ENCODE measurements around the gene PLA2G12B. TPM values are rescaled to one million over a fixed set of nuclear protein-coding genes. Genes with fewer than 3 reads are reported as not detected.

The PLA2G12B gene
- total and polyA plus RNA-seq, 7 experiments from 2014 or later = not detected

DNA sequence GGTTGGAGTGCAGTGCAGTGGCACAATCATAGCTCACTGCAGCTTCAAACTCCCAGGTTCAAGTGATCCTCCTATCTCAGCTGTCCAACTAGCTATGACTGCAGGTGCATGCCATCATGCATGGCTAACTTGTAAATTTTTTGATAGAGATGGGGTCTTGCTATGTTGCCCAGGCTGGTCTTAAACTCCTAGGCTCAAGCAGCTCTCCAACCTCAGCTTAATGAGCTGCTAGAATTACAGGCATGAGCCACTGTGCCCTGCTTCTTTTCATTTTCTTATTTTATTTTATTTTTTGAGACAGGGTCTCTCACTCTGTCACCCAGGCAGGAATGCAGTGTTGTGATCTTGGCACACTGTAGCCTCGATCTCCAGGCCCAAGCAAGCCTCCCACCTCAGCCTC, 7.6 kb downstream of the PLA2G12B start:
- Histone ChIP-seq H3K4me1 (ENCODE audit: control insufficient read depth in 2 of 2, insufficient read depth in 2 of 2, low read length in 2 of 2) (peaks cover 0 to 1% of the 10 kb centered on the region in 2 donors), H3K36me3 (ENCODE audit: control insufficient read depth in 2 of 3, insufficient read depth in 3 of 3, low read length in 3 of 3) (no peaks in the 10 kb centered on the region), H3K4me3 (ENCODE audit: low read length) (no peak overlapping the region), H3K27me3 (ENCODE audit: control insufficient read depth in 2 of 2, insufficient read depth in 2 of 2, low read length in 2 of 2) (no peaks in the 10 kb centered on the region), H3K9me3 (ENCODE audit: control insufficient read depth in 2 of 3, low read length in 3 of 3) (no peaks in the 10 kb centered on the region), H3K27ac (ENCODE audit: low read depth, low read length) (no peak overlapping the region)
- H3K36me3 Mint-ChIP-seq = no peaks in the 10 kb centered on the region
- no peaks in the 10 kb centered on the region for H3K9me3 Mint-ChIP-seq
- DNase-seq (no peak), ATAC-seq (no peak)
- peaks cover 10 to 36% (median 12%) of the 10 kb centered on the region in 5 donors for H3K27me3 Mint-ChIP-seq
- H3K27ac Mint-ChIP-seq = no peak overlapping the region
- no peak overlapping the region for H3K4me3 Mint-ChIP-seq
- ChIA-PET POLR2A (no interaction called here), CTCF (interaction anchor here (0.6 kb wide), 1 partner anchor 224 kb away, joined by 3 read pairs; no protein-coding TSS in a partner anchor)
- peaks cover 0 to 1% (median 0%) of the 10 kb centered on the region in 7 donors for H3K4me1 Mint-ChIP-seq
- intact Hi-C loops (cut with micrococcal nuclease) = no loop called here

DNA sequence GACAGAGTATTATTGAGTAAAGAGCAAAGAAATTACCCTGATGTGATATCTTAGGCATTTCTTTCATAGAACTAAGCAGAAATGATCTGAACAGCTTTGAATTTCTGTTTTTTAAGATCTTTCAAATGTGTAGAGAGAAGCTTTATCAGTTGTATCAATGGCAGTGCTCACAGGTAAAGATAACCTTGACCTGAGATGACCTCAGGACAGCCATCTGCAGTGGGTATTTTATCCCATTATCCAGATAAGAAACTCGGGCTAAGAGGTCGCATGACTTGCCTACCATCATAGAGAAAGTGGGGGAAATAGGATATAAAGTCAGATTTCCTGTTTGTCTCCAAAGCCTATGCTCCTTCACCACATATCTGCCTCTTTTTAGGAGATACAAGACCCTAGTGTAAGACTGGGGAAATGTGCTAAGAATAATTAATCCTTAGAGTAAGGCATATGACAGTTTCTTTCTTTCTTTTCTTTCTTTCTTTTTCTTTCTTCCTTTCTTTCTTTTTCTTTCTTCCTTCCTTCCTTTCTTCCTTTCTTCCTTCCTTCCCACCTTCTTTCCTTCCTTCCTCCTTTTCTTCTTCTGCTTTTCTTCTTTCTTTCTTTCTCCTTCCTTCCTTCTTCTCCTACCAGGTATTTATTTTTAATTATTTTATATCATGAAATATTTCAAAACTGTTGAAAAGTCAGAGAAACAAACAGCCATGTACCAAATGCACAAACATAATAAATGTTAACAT, 10.9 kb downstream of the PLA2G12B start:
- intact Hi-C loops (cut with micrococcal nuclease) = no loop called here
- POLR2A ChIA-PET = no interaction called here
- peaks cover 4 to 42% (median 10%) of the 10 kb centered on the region in 5 donors for H3K27me3 Mint-ChIP-seq

DNA sequence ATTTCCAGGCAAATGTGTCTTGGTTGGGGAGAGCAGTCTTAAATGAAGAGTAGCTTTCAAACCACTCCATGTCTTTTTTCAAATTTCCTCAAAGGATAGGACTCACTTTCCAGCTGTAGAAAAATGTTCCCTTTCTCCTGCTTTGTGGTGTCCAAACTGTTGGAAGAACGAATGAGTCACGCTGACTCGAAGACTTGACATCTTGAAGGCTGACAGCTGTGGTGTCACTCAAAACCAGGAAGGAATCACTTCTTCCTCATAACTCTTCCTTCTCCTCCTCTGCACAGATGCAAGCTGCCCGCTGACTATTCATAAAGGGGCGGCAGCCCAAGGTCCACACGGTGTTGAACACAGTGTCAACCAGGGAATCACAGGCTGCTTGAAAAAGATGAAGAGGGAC, 19.2 kb downstream of the PLA2G12B start:
- POLR2A ChIA-PET = no interaction called here
- ATAC-seq = no peak
- intact Hi-C loops (cut with micrococcal nuclease) = no loop called here

More for the DNA sequence above, 10.9 kb downstream of the PLA2G12B start:
- no peak overlapping the region for H3K27ac ChIP-seq (ENCODE audit: low read depth, low read length)
- Mint-ChIP-seq H3K9me3 (no peaks in the 10 kb centered on the region), H3K4me1 (peaks cover 0 to 4% (median 0%) of the 10 kb centered on the region in 7 donors), H3K36me3 (no peaks in the 10 kb centered on the region), H3K27ac (peak overlapping the region in 1 of 9 donors; percentile 77), H3K4me3 (no peak overlapping the region)
- H3K4me1 ChIP-seq (ENCODE audit: control insufficient read depth in 2 of 2, insufficient read depth in 2 of 2, low read length in 2 of 2) = peaks cover 0 to 7% of the 10 kb centered on the region in 2 donors
- no peak overlapping the region for H3K4me3 ChIP-seq (ENCODE audit: low read length)
- CTCF ChIA-PET = no interaction called here
- no peak for ATAC-seq
- no peaks in the 10 kb centered on the region for H3K36me3 ChIP-seq (ENCODE audit: control insufficient read depth in 2 of 3, insufficient read depth in 3 of 3, low read length in 3 of 3)
- DNase-seq = no peak
- no peaks in the 10 kb centered on the region for H3K27me3 ChIP-seq (ENCODE audit: control insufficient read depth in 2 of 2, insufficient read depth in 2 of 2, low read length in 2 of 2)
- H3K9me3 ChIP-seq (ENCODE audit: control insufficient read depth in 2 of 3, low read length in 3 of 3) = no peaks in the 10 kb centered on the region

DNA sequence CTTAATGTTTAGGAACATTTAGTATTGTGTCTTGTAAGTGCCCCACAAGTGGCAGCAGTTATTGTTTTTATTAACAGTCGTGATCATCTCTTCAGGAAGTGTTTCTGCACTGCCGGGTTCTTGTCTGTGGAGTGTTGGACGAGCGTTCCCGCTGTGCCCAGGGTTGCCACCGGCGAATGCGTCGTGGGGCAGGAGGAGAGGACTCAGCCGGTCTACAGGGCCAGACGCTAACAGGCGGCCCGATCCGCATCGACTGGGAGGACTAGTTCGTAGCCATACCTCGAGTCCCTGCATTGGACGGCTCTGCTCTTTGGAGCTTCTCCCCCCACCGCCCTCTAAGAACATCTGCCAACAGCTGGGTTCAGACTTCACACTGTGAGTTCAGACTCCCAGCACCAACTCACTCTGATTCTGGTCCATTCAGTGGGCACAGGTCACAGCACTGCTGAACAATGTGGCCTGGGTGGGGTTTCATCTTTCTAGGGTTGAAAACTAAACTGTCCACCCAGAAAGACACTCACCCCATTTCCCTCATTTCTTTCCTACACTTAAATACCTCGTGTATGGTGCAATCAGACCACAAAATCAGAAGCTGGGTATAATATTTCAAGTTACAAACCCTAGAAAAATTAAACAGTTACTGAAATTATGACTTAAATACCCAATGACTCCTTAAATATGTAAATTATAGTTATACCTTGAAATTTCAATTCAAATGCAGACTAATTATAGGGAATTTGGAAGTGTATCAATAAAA, 22.2 kb downstream of the PLA2G12B start:
- Histone ChIP-seq H3K4me3 (ENCODE audit: low read length) (no peak overlapping the region), H3K4me1 (ENCODE audit: control insufficient read depth in 2 of 2, insufficient read depth in 2 of 2, low read length in 2 of 2) (no peaks in the 10 kb centered on the region), H3K27ac (ENCODE audit: low read depth, low read length) (no peak overlapping the region), H3K27me3 (ENCODE audit: control insufficient read depth in 2 of 2, insufficient read depth in 2 of 2, low read length in 2 of 2) (no peaks in the 10 kb centered on the region), H3K9me3 (ENCODE audit: control insufficient read depth in 2 of 3, low read length in 3 of 3) (no peaks in the 10 kb centered on the region), H3K36me3 (ENCODE audit: control insufficient read depth in 2 of 3, insufficient read depth in 3 of 3, low read length in 3 of 3) (no peaks in the 10 kb centered on the region)
- CTCF ChIA-PET = no interaction called here
- ATAC-seq = no peak
- no peak for DNase-seq
- Mint-ChIP-seq H3K27me3 (peaks cover 0 to 20% (median 0%) of the 10 kb centered on the region in 5 donors), H3K27ac (no peak overlapping the region), H3K9me3 (no peaks in the 10 kb centered on the region), H3K4me1 (no peaks in the 10 kb centered on the region), H3K4me3 (no peak overlapping the region), H3K36me3 (peaks cover 0 to 3% (median 0%) of the 10 kb centered on the region in 5 donors)
- POLR2A ChIA-PET = no interaction called here
- intact Hi-C loops (cut with micrococcal nuclease) = no loop called here

More for the DNA sequence above, 19.2 kb downstream of the PLA2G12B start:
- no peaks in the 10 kb centered on the region for H3K4me1 Mint-ChIP-seq
- no peak overlapping the region for H3K27ac Mint-ChIP-seq
- H3K9me3 Mint-ChIP-seq = no peaks in the 10 kb centered on the region
- Histone ChIP-seq H3K4me3 (ENCODE audit: low read length) (no peak overlapping the region), H3K27ac (ENCODE audit: low read depth, low read length) (no peak overlapping the region), H3K36me3 (ENCODE audit: control insufficient read depth in 2 of 3, insufficient read depth in 3 of 3, low read length in 3 of 3) (no peaks in the 10 kb centered on the region), H3K9me3 (ENCODE audit: control insufficient read depth in 2 of 3, low read length in 3 of 3) (no peaks in the 10 kb centered on the region), H3K27me3 (ENCODE audit: control insufficient read depth in 2 of 2, insufficient read depth in 2 of 2, low read length in 2 of 2) (no peaks in the 10 kb centered on the region), H3K4me1 (ENCODE audit: control insufficient read depth in 2 of 2, insufficient read depth in 2 of 2, low read length in 2 of 2) (no peaks in the 10 kb centered on the region)
- H3K27me3 Mint-ChIP-seq = peaks cover 0 to 22% (median 0%) of the 10 kb centered on the region in 5 donors
- H3K4me3 Mint-ChIP-seq = no peak overlapping the region
- DNase-seq = no peak
- H3K36me3 Mint-ChIP-seq = peaks cover 0 to 3% (median 0%) of the 10 kb centered on the region in 5 donors
- CTCF ChIA-PET = no interaction called here

DNA sequence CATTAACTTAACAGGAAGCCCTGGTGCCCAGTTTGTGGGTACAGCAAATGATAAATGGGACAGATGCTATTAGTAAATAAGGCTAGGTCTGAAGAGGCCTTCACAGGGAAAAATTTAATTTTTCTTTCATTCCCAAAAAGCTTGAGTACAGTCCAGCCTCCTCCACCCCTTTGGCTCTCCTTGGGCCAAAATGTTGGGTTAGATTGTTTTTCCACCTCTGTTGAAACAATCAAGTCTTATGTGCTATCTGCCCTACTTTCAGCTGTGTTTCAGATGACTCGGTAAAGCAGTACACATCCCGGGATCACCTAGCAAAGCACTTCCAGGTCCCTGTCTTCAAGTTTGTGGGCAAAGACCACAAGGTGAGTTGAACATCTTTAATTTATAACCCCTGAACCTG, 24.3 kb downstream of the PLA2G12B start:
- H3K27ac Mint-ChIP-seq = no peak overlapping the region
- intact Hi-C loops (cut with micrococcal nuclease) = no loop called here
- no peaks in the 10 kb centered on the region for H3K4me1 Mint-ChIP-seq
- ATAC-seq (no peak), DNase-seq (no peak)
- Histone ChIP-seq H3K36me3 (ENCODE audit: control insufficient read depth in 2 of 3, insufficient read depth in 3 of 3, low read length in 3 of 3) (no peaks in the 10 kb centered on the region), H3K4me1 (ENCODE audit: control insufficient read depth in 2 of 2, insufficient read depth in 2 of 2, low read length in 2 of 2) (no peaks in the 10 kb centered on the region), H3K27me3 (ENCODE audit: control insufficient read depth in 2 of 2, insufficient read depth in 2 of 2, low read length in 2 of 2) (no peaks in the 10 kb centered on the region), H3K9me3 (ENCODE audit: control insufficient read depth in 2 of 3, low read length in 3 of 3) (no peaks in the 10 kb centered on the region), H3K27ac (ENCODE audit: low read depth, low read length) (no peak overlapping the region), H3K4me3 (ENCODE audit: low read length) (no peak overlapping the region)
- H3K27me3 Mint-ChIP-seq = peaks cover 0 to 13% (median under 1%) of the 10 kb centered on the region in 5 donors
- H3K9me3 Mint-ChIP-seq = no peaks in the 10 kb centered on the region
- ChIA-PET POLR2A (no interaction called here), CTCF (no interaction called here)
- no peak overlapping the region for H3K4me3 Mint-ChIP-seq
- H3K36me3 Mint-ChIP-seq = no peaks in the 10 kb centered on the region

DNA sequence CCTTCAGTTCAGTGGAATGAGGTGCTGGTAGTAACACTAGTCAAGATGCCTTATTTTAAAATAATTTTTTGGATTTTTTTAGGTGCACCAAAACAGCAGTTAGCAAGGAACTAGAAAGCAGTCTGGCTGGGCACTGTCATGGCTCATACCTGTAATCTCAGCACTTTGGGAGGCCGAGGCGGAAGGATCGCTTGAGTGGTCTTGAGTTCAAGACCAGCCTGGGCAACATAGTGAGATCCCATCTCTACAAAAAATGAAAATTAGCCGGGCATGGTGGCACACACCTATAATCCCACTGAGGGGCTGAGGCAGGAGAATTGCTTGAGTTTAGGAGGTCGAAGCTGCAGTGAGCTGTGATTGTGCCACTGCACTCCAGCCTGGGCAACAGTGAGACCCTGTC, 25.8 kb downstream of the PLA2G12B start:
- H3K36me3 Mint-ChIP-seq = peaks cover 0 to 3% (median 0%) of the 10 kb centered on the region in 5 donors
- peaks cover 0 to 13% (median 0%) of the 10 kb centered on the region in 5 donors for H3K27me3 Mint-ChIP-seq
- Histone ChIP-seq H3K27ac (ENCODE audit: low read depth, low read length) (no peak overlapping the region), H3K36me3 (ENCODE audit: control insufficient read depth in 2 of 3, insufficient read depth in 3 of 3, low read length in 3 of 3) (no peaks in the 10 kb centered on the region), H3K4me3 (ENCODE audit: low read length) (no peak overlapping the region), H3K9me3 (ENCODE audit: control insufficient read depth in 2 of 3, low read length in 3 of 3) (no peaks in the 10 kb centered on the region), H3K4me1 (ENCODE audit: control insufficient read depth in 2 of 2, insufficient read depth in 2 of 2, low read length in 2 of 2) (no peaks in the 10 kb centered on the region), H3K27me3 (ENCODE audit: control insufficient read depth in 2 of 2, insufficient read depth in 2 of 2, low read length in 2 of 2) (no peaks in the 10 kb centered on the region)
- H3K4me1 Mint-ChIP-seq = no peaks in the 10 kb centered on the region
- CTCF ChIA-PET = no interaction called here
- H3K4me3 Mint-ChIP-seq = no peak overlapping the region
- ATAC-seq = no peak
- POLR2A ChIA-PET = no interaction called here
- H3K9me3 Mint-ChIP-seq = no peaks in the 10 kb centered on the region
- intact Hi-C loops (cut with micrococcal nuclease) = no loop called here
- no peak for DNase-seq
- no peak overlapping the region for H3K27ac Mint-ChIP-seq

Measured in naive thymus-derived CD4-positive, alpha-beta T cell (primary cell).